Measurements from ENCODE around the gene ITM2B.

ITM2B gene

DNA sequence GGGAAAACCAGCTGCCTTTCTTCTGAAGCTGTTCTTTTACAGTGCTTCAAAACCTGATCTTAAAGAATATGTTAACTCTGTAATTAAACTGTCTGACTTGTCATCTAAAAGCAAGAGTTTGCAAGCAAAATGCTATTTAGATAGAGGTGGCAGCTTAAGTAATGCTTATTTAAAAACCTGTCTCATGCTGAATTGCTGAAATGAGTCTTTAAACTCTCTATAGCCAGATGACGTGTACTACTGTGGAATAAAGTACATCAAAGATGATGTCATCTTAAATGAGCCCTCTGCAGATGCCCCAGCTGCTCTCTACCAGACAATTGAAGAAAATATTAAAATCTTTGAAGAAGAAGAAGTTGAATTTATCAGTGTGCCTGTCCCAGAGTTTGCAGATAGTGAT lies 22.9 kb downstream of the ITM2B start:
- H3K36me3 Mint-ChIP-seq (ENCODE audit: low read depth), result peaks cover 85% of the 10 kb centered on the region
- H3K27me3 Mint-ChIP-seq, result no peaks in the 10 kb centered on the region
- H3K4me1 Mint-ChIP-seq (ENCODE audit: low read depth), result peaks cover 21% of the 10 kb centered on the region
- intact Hi-C loops (cut with micrococcal nuclease), result no loop called here
- no peak overlapping the region for H3K4me3 Mint-ChIP-seq
- H3K27ac Mint-ChIP-seq, result no peak overlapping the region
- no peaks in the 10 kb centered on the region for H3K9me3 Mint-ChIP-seq

GRCh38 chr13:48258002-48258401 lies 25.0 kb downstream of the ITM2B start:
- Mint-ChIP-seq H3K36me3 (ENCODE audit: low read depth) (peaks cover 89% of the 10 kb centered on the region), H3K27me3 (no peaks in the 10 kb centered on the region), H3K4me3 (no peak overlapping the region), H3K4me1 (ENCODE audit: low read depth) (peaks cover 22% of the 10 kb centered on the region), H3K9me3 (no peaks in the 10 kb centered on the region), H3K27ac (no peak overlapping the region)
- intact Hi-C loops (cut with micrococcal nuclease), result no loop called here

DNA sequence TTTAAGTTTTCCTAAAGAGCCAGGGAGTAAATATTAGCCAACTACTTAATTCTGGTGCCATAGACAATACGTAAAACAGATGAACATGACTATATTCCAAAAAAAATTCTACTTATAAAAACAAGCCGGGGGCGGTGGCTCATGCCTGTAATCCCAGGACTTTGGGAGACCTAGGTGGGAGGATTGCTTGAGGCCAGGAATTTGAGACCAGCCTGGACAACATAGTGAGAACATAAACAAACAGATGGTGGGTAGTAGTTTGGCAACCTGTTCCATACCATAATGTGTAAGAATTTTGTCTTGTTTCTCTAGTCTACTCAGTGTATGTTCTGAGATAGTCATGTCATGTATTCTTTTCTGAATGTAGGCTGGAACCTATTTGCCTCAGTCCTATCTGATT lies 25.4 kb downstream of the ITM2B start:
- no peak overlapping the region for H3K4me3 Mint-ChIP-seq
- intact Hi-C loops (cut with micrococcal nuclease), result no loop called here
- H3K4me1 Mint-ChIP-seq (ENCODE audit: low read depth), result peaks cover 26% of the 10 kb centered on the region
- H3K27me3 Mint-ChIP-seq, result no peaks in the 10 kb centered on the region
- peaks cover 92% of the 10 kb centered on the region for H3K36me3 Mint-ChIP-seq (ENCODE audit: low read depth)
- no peaks in the 10 kb centered on the region for H3K9me3 Mint-ChIP-seq
- H3K27ac Mint-ChIP-seq, result no peak overlapping the region

- H3K4me1 Mint-ChIP-seq (ENCODE audit: low read depth), result peaks cover 45% of the 10 kb centered on the region
These were observed 28.0 kb downstream of the ITM2B start for GRCh38 chr13:48260970-48261369.

GRCh38 chr13:48263196-48263595 lies 30.2 kb downstream of the ITM2B start:
- peaks cover 51% of the 10 kb centered on the region for H3K4me1 Mint-ChIP-seq (ENCODE audit: low read depth)

More at GRCh38 chr13:48260970-48261369, 28.0 kb downstream of the ITM2B start:
- no peak overlapping the region for H3K4me3 Mint-ChIP-seq
- no peaks in the 10 kb centered on the region for H3K27me3 Mint-ChIP-seq
- no peak overlapping the region for H3K27ac Mint-ChIP-seq
- H3K36me3 Mint-ChIP-seq (ENCODE audit: low read depth), result peaks cover 87% of the 10 kb centered on the region
- H3K9me3 Mint-ChIP-seq, result no peaks in the 10 kb centered on the region
- intact Hi-C loops (cut with micrococcal nuclease), result loop anchor here (5.0 kb wide), 1 partner anchor 41 kb away; the partner anchor contains the start of gene RB1

GRCh38 chr13:48264058-48264457 lies 31.1 kb downstream of the ITM2B start:
- Mint-ChIP-seq H3K36me3 (ENCODE audit: low read depth) (peaks cover 80% of the 10 kb centered on the region), H3K27me3 (no peaks in the 10 kb centered on the region), H3K4me3 (no peak overlapping the region), H3K27ac (peak overlapping the region; percentile 69), H3K4me1 (ENCODE audit: low read depth) (peaks cover 50% of the 10 kb centered on the region), H3K9me3 (no peaks in the 10 kb centered on the region)
- intact Hi-C loops (cut with micrococcal nuclease), result loop anchor here (5.0 kb wide), 1 partner anchor 38 kb away; the partner anchor contains the start of gene RB1

More at GRCh38 chr13:48263196-48263595, 30.2 kb downstream of the ITM2B start:
- no peaks in the 10 kb centered on the region for H3K27me3 Mint-ChIP-seq
- intact Hi-C loops (cut with micrococcal nuclease), result loop anchor here (5.0 kb wide), 1 partner anchor 39 kb away; the partner anchor contains the start of gene RB1
- peak overlapping the region; percentile 69 for H3K27ac Mint-ChIP-seq
- no peaks in the 10 kb centered on the region for H3K9me3 Mint-ChIP-seq
- no peak overlapping the region for H3K4me3 Mint-ChIP-seq
- peaks cover 79% of the 10 kb centered on the region for H3K36me3 Mint-ChIP-seq (ENCODE audit: low read depth)

GRCh38 chr13:48265217-48265815 lies 32.3 kb downstream of the ITM2B start:
- peak overlapping the region; percentile 57 for H3K4me3 Mint-ChIP-seq

DNA sequence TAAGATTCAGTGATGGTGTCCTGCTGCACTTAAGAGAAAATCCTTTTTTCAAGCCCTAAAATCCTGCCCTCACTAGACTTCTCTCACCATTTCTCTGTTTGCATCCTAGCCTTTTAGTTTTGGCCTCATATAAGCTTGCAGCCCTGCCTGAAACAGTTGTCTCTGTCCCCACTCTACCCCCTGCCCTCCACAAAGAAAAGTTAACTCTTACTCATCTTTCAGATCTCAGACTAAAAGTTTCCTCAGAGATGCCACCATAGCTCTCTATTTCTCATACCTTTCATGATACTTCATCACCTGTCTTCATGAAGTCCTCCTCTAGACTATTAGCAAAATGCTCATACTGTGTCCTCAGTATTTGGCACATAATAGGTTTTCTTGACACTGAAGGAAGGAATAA lies 33.1 kb downstream of the ITM2B start:
- no peak overlapping the region for H3K4me3 Mint-ChIP-seq
- H3K27me3 Mint-ChIP-seq, result no peaks in the 10 kb centered on the region
- H3K27ac Mint-ChIP-seq, result peak overlapping the region; percentile 74
- peaks cover 44% of the 10 kb centered on the region for H3K4me1 Mint-ChIP-seq (ENCODE audit: low read depth)
- H3K9me3 Mint-ChIP-seq, result no peaks in the 10 kb centered on the region
- peaks cover 76% of the 10 kb centered on the region for H3K36me3 Mint-ChIP-seq (ENCODE audit: low read depth)
- intact Hi-C loops (cut with micrococcal nuclease), result no loop called here

More at GRCh38 chr13:48265217-48265815, 32.3 kb downstream of the ITM2B start:
- intact Hi-C loops (cut with micrococcal nuclease), result no loop called here
- H3K36me3 Mint-ChIP-seq (ENCODE audit: low read depth), result peaks cover 80% of the 10 kb centered on the region
- H3K9me3 Mint-ChIP-seq, result no peaks in the 10 kb centered on the region
- peak overlapping the region; percentile 74 for H3K27ac Mint-ChIP-seq
- no peaks in the 10 kb centered on the region for H3K27me3 Mint-ChIP-seq
- peaks cover 44% of the 10 kb centered on the region for H3K4me1 Mint-ChIP-seq (ENCODE audit: low read depth)

GRCh38 chr13:48266701-48267639 lies 34.0 kb downstream of the ITM2B start:
- H3K27ac Mint-ChIP-seq, result no peak overlapping the region
- intact Hi-C loops (cut with micrococcal nuclease), result no loop called here
- H3K36me3 Mint-ChIP-seq (ENCODE audit: low read depth), result peaks cover 72% of the 10 kb centered on the region
- peaks cover 44% of the 10 kb centered on the region for H3K4me1 Mint-ChIP-seq (ENCODE audit: low read depth)
- no peak overlapping the region for H3K4me3 Mint-ChIP-seq
- no peaks in the 10 kb centered on the region for H3K9me3 Mint-ChIP-seq
- H3K27me3 Mint-ChIP-seq, result no peaks in the 10 kb centered on the region

- no peak overlapping the region for H3K4me3 Mint-ChIP-seq
- peaks cover 67% of the 10 kb centered on the region for H3K36me3 Mint-ChIP-seq (ENCODE audit: low read depth)
- intact Hi-C loops (cut with micrococcal nuclease), result no loop called here
- H3K27ac Mint-ChIP-seq, result no peak overlapping the region
- peaks cover 36% of the 10 kb centered on the region for H3K4me1 Mint-ChIP-seq (ENCODE audit: low read depth)
- no peaks in the 10 kb centered on the region for H3K9me3 Mint-ChIP-seq
- no peaks in the 10 kb centered on the region for H3K27me3 Mint-ChIP-seq
These were observed 35.0 kb downstream of the ITM2B start for GRCh38 chr13:48268019-48268418.

DNA sequence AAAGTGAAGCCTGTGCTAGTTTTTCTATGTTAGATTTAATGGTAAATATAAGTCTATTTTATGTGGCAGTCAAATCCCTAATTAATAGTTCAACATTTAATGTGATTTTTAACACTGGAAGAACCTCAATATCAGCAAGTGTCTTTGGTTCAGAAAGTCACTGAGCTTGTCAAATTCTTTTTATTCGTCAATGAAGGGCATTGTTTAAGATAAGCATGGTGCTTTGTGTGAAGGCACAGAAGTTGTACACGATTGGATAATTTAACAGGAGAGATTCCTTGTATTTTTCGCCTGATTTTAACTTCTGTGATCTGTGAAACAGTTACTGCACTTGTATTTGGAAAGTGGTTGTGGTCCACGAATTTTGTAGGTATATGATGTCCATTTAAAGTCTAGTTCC lies 40.3 kb downstream of the ITM2B start:
- Mint-ChIP-seq H3K4me3 (no peak overlapping the region), H3K27me3 (no peaks in the 10 kb centered on the region), H3K4me1 (ENCODE audit: low read depth) (peaks cover 7% of the 10 kb centered on the region), H3K9me3 (no peaks in the 10 kb centered on the region), H3K36me3 (ENCODE audit: low read depth) (peaks cover 30% of the 10 kb centered on the region), H3K27ac (no peak overlapping the region)
- intact Hi-C loops (cut with micrococcal nuclease), result no loop called here

- intact Hi-C loops (cut with micrococcal nuclease), result no loop called here
- Mint-ChIP-seq H3K9me3 (no peaks in the 10 kb centered on the region), H3K36me3 (ENCODE audit: low read depth) (peaks cover 8% of the 10 kb centered on the region), H3K4me1 (ENCODE audit: low read depth) (no peaks in the 10 kb centered on the region), H3K4me3 (no peak overlapping the region), H3K27ac (no peak overlapping the region), H3K27me3 (no peaks in the 10 kb centered on the region)
These were observed 42.5 kb downstream of the ITM2B start for GRCh38 chr13:48275507-48275906.

DNA sequence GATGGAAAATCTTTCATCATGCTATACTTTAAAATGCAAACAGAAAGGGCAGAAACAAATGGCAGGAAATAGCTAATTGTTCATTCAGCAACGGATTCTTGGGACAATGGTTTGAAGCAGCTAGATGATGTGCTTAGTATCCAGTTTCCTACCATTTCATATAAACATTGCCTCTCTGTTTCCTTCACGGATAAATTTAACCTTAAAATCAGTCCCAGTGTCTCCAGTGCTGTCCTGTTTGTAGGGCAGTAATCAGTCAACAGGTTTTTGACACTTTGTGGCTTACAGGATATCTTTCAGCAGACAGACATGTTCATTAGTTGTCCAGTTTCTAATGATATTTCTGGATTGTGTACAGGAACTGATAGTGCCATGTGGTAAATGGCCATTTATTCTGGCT lies 45.8 kb downstream of the ITM2B start:
- intact Hi-C loops (cut with micrococcal nuclease), result no loop called here
- no peak overlapping the region for H3K27ac Mint-ChIP-seq
- no peaks in the 10 kb centered on the region for H3K27me3 Mint-ChIP-seq
- no peak overlapping the region for H3K4me3 Mint-ChIP-seq
- no peaks in the 10 kb centered on the region for H3K9me3 Mint-ChIP-seq
- H3K4me1 Mint-ChIP-seq (ENCODE audit: low read depth), result no peaks in the 10 kb centered on the region
- H3K36me3 Mint-ChIP-seq (ENCODE audit: low read depth), result no peaks in the 10 kb centered on the region

- intact Hi-C loops (cut with micrococcal nuclease), result no loop called here
- Mint-ChIP-seq H3K36me3 (ENCODE audit: low read depth) (no peaks in the 10 kb centered on the region), H3K9me3 (no peaks in the 10 kb centered on the region), H3K27ac (no peak overlapping the region), H3K4me3 (no peak overlapping the region), H3K27me3 (no peaks in the 10 kb centered on the region), H3K4me1 (ENCODE audit: low read depth) (no peaks in the 10 kb centered on the region)
These were observed 48.5 kb downstream of the ITM2B start for GRCh38 chr13:48281556-48281955.

Measured in dendritic cell treated with granulocyte-macrophage colony-stimulating factor and Interleukin-4, amounts not matched to agents 40 ng/mL and 50 ng/mL, for 4 days (primary cell).